Jurkat, Clone E6-1 (cell line): ENCODE data around the gene CMTR1.

Source experiments
- DNase-seq: peaks from one replicate; pipeline ENCODE4 v3.0.0-alpha.2; 2011; ENCODE audit warnings: low read depth, low spot score
- H3K4me3 ChIP-seq: 2 replicates; pipeline ENCODE4 v1.5.1; 2011; ENCODE audit warnings: mild to moderate bottlenecking, low read length, control low read depth, moderate library complexity

CMTR1 gene

DNA sequence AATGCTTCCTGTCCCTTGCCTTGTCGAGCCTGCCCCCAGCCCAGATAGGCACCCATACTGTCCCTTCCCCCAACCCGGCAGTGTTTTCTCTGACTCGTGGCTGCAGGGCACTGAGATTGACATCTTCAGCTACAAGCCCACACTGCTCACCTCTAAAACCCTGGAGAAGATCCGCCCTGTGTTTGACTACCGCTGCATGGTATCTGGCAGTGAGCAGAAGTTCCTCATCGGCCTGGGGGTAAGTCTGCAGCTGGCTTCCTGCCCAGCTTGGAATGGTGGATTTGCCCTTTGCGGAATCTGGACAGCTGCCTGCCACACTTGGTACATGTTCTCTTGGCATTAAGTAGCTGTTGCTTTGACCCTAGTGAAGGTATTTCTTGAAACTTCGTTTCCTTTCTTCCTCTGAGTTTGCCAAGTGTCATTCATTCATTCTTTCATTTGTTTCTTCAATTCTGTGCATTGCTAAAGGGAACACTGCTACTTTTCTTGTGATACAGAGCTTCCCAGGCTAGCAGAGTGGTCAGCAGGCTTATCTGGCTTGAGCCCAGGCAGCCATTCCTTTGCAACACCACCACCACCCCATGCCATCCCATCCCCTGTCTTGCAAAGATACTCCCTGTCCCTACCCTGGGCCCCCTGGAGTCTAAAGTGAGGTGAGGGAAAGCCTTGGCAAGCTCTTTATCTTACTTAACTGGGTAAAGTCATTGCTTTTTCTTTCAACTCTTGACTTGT, 40.5 kb downstream of the CMTR1 start:
- H3K4me3 ChIP-seq, result no peak overlapping the region
- no peak for DNase-seq

- no peak for DNase-seq
- H3K4me3 ChIP-seq, result no peak overlapping the region
Measured at GRCh38 chr6:37474316-37474715, 41.3 kb downstream of the CMTR1 start.

DNA sequence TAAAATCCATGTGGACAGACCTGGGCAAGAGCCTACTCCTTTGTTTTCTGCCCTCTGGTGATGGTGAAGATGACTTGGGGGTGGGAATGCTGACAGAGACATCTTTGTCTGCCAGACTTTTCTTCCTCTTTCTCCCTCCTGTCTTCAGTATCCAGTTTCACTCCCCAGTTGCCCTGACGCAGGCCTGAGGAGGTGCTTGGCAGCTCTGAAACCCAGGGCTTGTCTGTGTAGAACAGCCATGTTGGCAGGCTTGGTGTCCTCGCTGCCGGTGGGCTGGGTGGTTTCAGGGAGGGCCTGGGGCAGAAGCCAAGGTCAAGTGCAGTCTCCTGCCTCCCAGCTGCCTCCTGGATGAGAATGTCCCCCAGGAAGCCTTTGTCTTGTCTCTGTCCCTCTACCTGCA, 44.2 kb downstream of the CMTR1 start:
- no peak overlapping the region for H3K4me3 ChIP-seq

DNA sequence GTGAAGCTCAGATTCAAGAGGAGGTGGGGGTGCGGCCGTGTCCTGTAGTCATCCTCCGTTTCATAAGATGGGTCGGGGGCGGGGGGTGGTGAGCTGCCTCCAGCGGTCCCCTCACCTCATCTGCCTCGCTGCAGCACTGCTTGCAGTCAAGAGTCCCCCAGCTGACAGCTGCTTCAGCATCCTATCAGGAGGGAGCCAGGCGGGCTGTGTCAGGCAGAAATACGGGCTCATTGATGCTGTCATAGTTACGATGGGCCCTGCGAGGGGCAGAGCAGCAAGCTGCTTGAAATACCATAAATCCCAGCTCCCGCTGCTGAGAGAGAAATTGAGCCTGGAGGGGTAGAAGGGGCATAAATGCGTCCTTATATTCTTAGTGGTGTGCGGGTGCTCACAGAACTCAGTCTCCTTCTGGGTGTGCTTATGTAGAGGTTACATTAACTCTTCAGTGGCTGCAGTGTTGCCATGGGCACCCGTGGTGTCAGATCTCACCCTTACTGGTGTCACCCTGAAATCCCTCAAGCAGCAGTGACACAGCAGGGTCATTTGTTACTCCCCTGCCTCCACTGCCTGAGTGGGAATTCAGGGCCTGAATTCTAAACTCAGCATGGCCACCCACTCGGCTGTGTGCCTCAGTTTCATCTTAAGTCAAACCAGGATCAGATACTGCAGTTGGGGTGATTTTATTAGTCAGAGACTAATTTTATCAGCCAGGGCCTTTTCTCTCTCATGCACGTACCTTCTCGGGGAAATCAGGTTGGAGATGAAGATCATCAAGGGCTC, 44.8 kb downstream of the CMTR1 start:
- H3K4me3 ChIP-seq, result no peak overlapping the region
- no peak for DNase-seq

More for the DNA sequence above, 44.2 kb downstream of the CMTR1 start:
- DNase-seq, result no peak

DNA sequence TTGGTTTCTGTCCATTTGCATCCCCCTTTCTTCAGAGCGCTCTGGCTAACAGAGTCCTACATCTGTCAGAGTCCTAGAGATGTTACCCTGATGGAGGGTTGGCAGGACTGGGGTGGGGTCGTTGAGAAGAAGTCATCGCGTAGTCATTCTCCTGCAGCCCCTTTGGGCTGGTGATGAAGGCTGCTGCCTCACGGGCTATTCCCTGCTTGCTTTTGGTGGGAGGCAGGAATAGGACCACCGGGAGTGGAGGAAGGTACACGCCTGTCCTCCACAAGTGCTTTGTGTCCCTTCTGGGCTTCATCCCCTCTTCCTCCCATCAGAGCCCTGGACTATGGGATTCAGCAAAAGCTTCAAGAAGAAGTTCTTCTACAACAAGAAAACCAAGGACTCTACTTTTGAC, 45.8 kb downstream of the CMTR1 start:
- no peak for DNase-seq
- H3K4me3 ChIP-seq, result no peak overlapping the region

DNA sequence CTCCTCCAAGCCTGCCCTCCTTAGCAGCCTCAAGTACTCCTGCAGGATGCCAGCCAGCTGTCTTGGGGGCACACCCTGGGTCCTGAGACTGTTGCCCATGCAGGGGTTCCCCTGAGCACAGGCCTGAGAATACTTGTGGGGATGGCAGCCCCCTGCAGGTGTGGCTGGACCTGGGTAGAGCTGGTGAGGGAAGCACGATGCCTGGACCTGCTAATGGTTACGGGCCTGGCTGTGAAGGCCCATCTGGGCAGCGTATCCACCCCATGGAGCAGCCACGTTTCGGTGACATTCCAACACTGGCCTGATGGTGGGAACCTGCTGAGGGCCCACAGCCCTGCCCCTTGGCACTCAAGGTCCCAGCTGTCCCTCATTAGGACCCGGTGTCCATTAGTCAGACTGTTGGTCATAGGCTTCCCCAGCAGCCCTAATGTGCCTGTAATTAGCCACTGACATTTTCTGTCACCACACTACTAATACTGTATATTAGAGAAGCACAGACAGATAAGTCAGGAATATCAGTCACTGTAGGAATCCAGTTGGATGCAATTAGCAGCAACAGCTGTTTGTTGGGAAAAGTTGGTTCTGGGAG, 46.3 kb downstream of the CMTR1 start:
- DNase-seq, result no peak
- H3K4me3 ChIP-seq, result no peak overlapping the region

DNA sequence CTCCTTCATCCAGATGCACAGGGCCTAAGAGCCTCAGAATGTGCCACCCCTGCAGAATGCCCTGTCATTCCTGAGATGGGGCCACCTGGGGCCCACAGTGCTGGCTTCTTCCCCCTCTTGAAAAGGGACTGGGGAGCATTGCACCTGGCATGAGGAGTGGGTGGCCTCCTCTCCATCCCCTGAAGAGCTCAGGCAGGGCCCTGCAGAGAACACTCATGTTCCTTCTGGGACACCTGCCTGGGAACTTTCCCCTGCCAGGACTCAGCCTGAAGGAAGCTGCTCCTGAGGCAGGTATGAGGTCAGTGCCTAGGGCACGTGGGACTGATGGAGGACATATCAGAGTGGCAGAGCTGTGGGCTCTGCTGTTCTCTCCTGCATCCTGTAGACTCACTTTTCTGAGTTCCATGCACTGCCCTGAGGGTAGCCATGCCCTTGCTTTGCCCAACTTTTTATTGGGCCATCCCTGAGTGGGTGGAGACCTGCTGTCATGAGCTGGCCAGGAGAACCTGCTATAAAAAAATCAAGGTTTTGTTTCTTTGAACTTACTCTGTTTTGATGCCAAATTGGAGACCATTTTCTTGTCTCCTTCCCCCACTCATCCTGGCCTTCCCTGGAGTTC, 47.2 kb downstream of the CMTR1 start:
- H3K4me3 ChIP-seq, result no peak overlapping the region
- DNase-seq, result no peak

DNA sequence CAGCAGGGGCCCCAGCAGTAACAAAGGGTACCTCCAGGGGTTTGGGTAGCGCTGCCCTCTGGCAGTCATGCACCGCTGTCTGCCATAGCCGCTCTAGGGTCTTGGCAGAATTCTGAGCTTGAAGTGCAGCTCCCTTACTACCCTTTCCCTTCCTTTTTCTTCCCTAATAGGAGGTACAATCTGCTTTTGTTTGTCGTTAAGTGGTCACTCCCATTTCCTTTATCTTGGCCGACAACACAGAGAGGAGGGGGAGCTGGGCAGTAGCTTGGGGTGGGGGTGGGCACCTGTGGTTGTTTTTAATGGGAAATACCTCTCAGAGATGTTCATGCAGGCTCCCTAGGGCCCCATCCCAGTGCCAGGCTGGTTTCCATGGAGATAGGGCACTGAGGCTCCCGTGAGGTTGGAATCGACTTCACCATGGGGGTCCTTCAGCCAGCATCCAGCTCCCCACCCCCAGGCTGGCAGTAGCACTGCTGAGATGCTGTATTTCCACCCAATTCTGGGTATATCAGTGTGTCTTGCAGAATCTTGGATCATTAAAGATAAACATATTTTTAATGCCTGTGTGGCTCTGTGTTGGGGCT, 48.0 kb downstream of the CMTR1 start:
- DNase-seq, result no peak
- no peak overlapping the region for H3K4me3 ChIP-seq

- no peak overlapping the region for H3K4me3 ChIP-seq
- DNase-seq, result no peak
Measured at GRCh38 chr6:37481711-37482605, 48.9 kb downstream of the CMTR1 start.

DNA sequence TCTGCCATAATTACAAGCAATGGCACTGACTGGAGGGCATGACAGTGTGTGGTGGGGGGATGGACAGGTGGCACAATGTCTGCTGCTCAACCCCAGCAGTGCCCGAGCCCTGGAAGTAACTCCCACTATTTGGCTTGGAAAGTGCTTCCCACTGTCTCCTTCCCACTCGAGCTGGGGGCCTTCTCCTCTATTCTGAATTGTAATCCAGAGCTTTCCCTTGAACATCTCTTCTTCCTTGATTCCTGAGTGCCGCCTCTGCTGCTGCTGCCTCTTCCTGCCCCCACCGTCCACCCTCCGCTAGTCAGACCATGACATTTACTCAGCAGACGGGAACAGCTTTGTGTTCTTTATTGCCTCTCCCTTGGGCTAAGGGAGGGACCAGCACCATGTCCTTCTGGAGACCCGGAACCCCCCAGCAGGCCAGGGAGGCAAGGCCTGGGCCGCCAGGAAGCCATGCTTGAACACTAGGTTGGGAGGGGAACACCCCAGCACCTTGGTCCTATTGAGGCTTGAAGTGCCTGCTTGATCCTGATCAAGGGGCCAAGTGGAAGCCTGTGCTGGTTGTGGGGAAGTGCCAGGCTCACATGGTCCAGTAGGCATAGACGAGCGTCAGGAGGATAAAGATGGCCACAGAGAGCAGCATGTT, 49.7 kb downstream of the CMTR1 start:
- DNase-seq, result no peak
- H3K4me3 ChIP-seq, result no peak overlapping the region

- no peak for DNase-seq
- H3K4me3 ChIP-seq, result no peak overlapping the region
Measured at GRCh38 chr6:37483252-37483901, 50.4 kb downstream of the CMTR1 start.

DNA sequence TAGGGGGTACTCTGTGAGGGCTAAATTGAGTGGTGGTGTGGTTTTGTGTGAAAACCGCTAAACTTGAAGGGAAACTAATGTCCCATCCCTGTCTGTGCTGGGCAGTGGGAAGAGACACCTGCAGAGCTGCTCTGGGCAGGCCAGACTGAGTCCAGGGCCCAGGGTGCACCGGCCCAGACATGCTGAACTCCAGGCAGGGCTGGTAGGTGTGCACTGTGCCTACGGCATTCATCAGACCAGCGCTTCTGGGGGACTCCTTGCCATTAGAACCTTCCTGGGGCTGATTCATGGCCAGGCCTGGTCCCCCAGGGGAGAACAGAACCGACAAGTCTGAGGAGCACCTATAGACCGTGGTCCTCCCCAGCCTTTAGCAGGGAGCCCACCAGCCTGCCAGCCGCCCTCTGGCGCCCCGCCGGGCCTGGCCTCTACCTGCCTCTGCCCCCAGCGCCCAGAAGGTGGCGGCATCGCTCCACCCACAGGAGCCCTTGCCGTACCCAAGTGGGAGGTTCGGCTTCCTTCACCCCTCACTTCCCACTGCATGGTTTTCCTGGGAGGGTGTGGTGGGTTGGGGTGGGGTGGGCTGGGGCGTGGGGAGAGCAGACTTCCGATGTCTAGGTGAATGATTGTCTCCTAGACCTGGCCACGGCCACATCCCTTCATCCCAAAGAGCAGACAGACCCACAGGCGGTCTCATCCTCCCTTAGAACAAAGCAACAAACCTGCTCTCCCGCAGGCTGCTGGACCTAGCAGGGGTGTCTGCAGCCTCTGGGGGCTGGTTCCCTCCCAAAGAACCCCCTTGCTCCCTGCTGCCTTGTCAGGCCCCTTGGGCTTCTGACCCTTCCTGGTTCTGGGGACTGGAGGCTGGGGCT, 51.1 kb downstream of the CMTR1 start:
- H3K4me3 ChIP-seq, result no peak overlapping the region
- DNase-seq, result peak; percentile 35

- no peak overlapping the region for H3K4me3 ChIP-seq
- no peak for DNase-seq
Measured at GRCh38 chr6:37484786-37485170, 51.8 kb downstream of the CMTR1 start.

DNA sequence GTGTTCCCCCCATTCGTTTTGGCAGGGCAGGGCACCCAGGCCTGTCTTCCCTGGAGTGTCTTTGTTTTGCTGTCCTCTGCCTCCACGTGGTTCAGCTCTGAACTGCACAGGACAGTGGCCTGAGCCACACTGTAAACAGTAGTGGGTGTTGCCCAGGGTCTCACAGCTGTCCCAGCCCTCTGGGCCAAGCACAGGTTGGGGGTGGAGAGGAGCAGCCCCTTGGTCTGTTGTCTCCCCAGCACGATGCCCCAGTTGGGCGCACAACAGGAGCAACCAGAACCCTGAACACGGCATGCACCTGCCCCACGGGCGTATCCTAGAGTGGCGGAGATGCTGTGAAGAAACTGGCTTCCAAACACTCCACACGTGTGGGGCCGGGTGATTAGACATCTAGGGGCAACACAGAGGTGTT, 52.3 kb downstream of the CMTR1 start:
- DNase-seq, result no peak
- no peak overlapping the region for H3K4me3 ChIP-seq

DNA sequence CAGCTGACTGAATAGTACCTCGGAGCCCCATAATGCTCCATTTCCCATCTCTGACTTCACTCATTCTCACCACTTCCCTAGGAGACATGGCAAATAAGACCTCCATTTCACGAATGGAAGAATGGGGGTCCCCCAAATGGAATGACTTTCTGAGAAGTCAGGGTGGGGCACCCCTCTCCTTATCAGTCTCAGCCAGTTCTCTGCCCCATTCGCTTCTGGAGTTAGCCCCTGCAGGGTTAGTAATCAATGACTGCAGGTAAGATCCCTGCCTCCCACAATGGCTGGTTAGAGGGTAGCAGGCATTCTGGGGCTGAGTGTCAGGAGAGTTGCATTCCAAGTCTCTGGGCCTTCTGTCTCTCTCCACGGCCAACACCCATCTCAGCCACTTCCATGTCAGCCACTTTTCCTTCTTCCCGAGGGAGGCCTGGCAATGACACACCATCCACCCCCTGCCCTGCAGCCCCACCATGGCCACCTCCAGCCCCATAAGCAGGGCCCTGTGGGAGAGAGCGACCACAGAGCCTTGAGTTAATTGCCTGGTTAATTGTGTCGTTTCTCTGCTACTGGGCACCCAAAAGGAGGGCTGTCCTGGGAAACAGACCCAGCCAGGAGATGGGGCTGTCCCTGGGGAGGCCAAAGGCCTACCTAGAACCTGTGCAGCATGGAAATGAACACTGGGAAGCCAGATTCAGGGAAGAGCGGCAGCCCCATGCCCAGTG, 53.3 kb downstream of the CMTR1 start:
- no peak overlapping the region for H3K4me3 ChIP-seq
- no peak for DNase-seq
